Activated CD4-positive, alpha-beta T cell treated with anti-CD3 and anti-CD28 coated beads, Interleukin-2, amount 10 ng/mL, durations not matched to agents 7 days and 5 days (primary cell): Measurements from ENCODE around the gene CNPY3. TPM values are rescaled to one million over a fixed set of nuclear protein-coding genes. Genes with fewer than 3 reads are reported as not detected.
"Not testable (repeated sequence)": the region's sequence is repeated elsewhere in the genome, so short reads cannot be mapped to it uniquely, and the experiment has no call there.

Source experiments
- CTCF ChIA-PET: fragments of 350-600 bp; sonication (Branson Sonifier 250); formaldehyde crosslinking; loops from one replicate; lab custom pipeline; 2021; ENCODE audit warnings: antibody characterized with exemption; lab: Charles Lee
- POLR2A ChIA-PET: fragments of 350-600 bp; sonication (Branson Sonifier 250); formaldehyde crosslinking; loops from one replicate; lab custom pipeline; 2021; ENCODE audit warnings: antibody characterized with exemption; lab: Charles Lee
- DNase-seq: peaks from one replicate; pipeline ENCODE4 v3.0.0-alpha.2; 2020
- H3K27ac Mint-ChIP-seq: one replicate; pipeline ENCODE4 v1.8.0; 2021; ENCODE audit warnings: mild to moderate bottlenecking, moderate library complexity, mixed read lengths
- H3K27me3 Mint-ChIP-seq: one replicate; pipeline ENCODE4 v1.8.0; 2021; ENCODE audit warnings: mixed read lengths
- H3K36me3 Mint-ChIP-seq: one replicate; pipeline ENCODE4 v1.8.0; 2021; ENCODE audit warnings: low read depth, mixed read lengths
- H3K4me1 Mint-ChIP-seq: one replicate; pipeline ENCODE4 v1.8.0; 2021; ENCODE audit warnings: mixed read lengths
- H3K4me3 Mint-ChIP-seq: one replicate; pipeline ENCODE4 v1.8.0; 2021; ENCODE audit warnings: mild to moderate bottlenecking, moderate library complexity, mixed read lengths
- H3K9me3 Mint-ChIP-seq: one replicate; pipeline ENCODE4 v1.8.0; 2021; ENCODE audit warnings: mixed read lengths
- total RNA-seq, 2 experiments: library from RNA; stranded (reverse); gene quantifications; one replicate each; pipeline ENCODE4 v1.2.3, GENCODE V29; 2021

The CNPY3 gene
- total RNA-seq = 10 to 100 TPM; 69.7 to 75.0 TPM

DNA sequence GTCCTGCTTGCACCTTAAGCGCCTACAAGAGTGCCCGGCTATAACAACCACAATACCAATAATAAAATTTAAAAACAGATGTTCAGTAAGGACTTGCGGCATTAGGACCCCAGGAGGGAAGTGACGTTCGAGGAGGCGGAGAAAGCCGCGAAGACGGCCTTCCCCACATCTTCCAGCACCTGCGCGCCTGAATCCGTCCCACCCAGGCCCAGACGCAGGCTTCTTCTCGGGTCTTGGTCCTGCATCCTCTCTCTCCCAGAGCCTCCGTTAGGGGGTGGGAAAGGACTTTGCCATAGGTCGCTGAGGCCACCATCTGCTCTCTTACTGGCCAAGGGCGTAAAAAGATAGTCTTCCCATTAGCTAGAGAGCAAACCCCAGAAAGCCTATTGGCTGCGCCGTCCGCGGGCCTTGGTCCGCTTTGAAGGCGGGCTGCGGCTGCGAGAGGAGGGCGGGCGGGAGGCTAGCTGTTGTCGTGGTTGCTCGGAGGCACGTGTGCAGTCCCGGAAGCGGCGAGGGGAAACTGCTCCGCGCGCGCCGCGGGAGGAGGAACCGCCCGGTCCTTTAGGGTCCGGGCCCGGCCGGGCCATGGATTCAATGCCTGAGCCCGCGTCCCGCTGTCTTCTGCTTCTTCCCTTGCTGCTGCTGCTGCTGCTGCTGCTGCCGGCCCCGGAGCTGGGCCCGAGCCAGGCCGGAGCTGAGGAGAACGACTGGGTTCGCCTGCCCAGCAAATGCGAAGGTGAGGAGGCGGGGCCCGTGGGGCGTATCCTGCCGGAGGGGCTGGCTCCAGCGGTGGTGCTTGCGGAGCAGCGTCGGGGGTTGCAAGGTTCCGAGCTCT is at the start of gene CNPY3:
CNPY3 (plus strand) TSS at position 495 of the 835 bp plus-strand sequence; CDS start at position 586, 91 bp downstream.
- Mint-ChIP-seq H3K27ac (peak within 1 kb of the TSS; percentile 99), H3K36me3 (peaks cover 29% of the 10 kb centered on the region), H3K4me1 (peaks cover 40% of the 10 kb centered on the region), H3K9me3 (no peaks in the 10 kb centered on the region), H3K27me3 (no peaks in the 10 kb centered on the region), H3K4me3 (peak within 1 kb of the TSS; percentile 98)
- DNase-seq = peak; percentile 98
- CTCF ChIA-PET = interaction anchor here (0.5 to 2.1 kb wide), 15 partner anchors 9 to 244 kb away, joined by 3 to 5 read pairs (median 4); partner anchors contain the start of genes KLC4, KLHDC3, MEA1 and MRPL2
- POLR2A ChIA-PET = interaction anchor here (0.5 to 2.2 kb wide), 11 partner anchors 39 to 245 kb away, joined by 3 to 13 read pairs (median 4); partner anchors contain the start of genes KLHDC3, MEA1, PEX6 and PPP2R5D

DNA sequence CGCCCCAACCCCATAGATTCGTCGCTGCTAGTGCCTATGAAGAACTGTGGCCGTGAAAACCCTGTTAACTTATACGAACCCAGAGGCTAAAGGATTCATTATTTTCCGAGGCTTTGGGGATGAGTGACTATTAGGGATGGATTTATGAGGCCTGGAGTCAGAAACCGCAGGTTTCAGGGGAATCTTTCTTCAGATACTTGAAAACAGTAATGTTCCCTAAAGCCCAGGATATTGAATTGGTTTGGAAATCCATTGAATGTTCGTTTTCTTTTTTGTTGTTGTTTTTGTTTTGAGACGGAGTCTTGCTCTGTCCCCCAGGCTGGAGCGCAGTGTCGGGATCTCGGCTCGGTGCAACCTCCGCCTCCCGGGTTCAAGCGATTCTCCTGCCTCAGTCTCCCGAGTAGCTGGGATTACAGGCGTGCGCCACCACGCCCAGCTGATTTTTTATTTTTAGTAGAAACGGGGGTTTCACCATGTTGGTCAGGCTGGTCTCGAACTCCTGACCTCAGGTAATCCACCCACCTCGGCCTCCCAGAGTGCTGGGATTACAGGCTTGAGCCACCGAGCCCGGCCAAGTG is 49.0 kb upstream of the CNPY3 start:
- Mint-ChIP-seq H3K27ac (peak overlapping the region; percentile 99), H3K4me3 (peak overlapping the region; percentile 96), H3K36me3 (peaks cover 30% of the 10 kb centered on the region), H3K4me1 (peaks cover 28% of the 10 kb centered on the region)
- H3K9me3 Mint-ChIP-seq, H3K27me3 Mint-ChIP-seq, DNase-seq: not testable (repeated sequence)
- CTCF ChIA-PET = interaction anchor here (0.6 to 1.6 kb wide), 6 partner anchors 10 to 162 kb away, joined by 3 to 5 read pairs (median 4); a partner anchor contains a TSS
- POLR2A ChIA-PET = interaction anchor here (0.6 to 1.2 kb wide), 4 partner anchors 8 to 310 kb away, joined by 3 to 5 read pairs (median 4); partner anchors contain the start of gene TBCC

DNA sequence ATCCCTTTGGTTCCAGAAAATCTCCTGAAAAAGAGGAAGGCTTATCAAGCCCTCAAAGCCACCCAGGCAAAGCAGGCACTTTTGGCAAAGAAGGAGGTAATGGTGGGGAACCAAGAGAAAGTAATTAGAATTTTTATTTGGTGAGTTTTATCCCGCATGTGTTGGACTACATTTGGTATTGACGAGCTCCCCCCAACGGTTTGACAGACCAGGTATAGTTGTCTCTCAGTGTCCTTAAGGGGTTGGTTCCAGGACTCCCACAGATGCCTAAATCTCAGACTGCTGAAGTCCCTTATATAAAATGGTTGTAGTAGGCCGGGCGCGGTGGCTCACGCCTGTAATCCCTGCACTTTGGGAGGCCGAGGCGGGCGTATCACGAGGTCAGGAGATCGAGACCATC is 48.4 kb upstream of the CNPY3 start:
- not testable (repeated sequence) for H3K27me3 Mint-ChIP-seq, H3K9me3 Mint-ChIP-seq, DNase-seq
- Mint-ChIP-seq H3K27ac (peak overlapping the region; percentile 99), H3K4me1 (peaks cover 28% of the 10 kb centered on the region), H3K4me3 (peak overlapping the region; percentile 96), H3K36me3 (peaks cover 35% of the 10 kb centered on the region)
- POLR2A ChIA-PET = interaction anchor here (0.6 kb wide), 1 partner anchor 310 kb away, joined by 3 read pairs; no protein-coding TSS in a partner anchor
- CTCF ChIA-PET = interaction anchor here (0.7 to 1.2 kb wide), 3 partner anchors 10 to 1555 kb away, joined by 3 read pairs; a partner anchor contains a TSS

DNA sequence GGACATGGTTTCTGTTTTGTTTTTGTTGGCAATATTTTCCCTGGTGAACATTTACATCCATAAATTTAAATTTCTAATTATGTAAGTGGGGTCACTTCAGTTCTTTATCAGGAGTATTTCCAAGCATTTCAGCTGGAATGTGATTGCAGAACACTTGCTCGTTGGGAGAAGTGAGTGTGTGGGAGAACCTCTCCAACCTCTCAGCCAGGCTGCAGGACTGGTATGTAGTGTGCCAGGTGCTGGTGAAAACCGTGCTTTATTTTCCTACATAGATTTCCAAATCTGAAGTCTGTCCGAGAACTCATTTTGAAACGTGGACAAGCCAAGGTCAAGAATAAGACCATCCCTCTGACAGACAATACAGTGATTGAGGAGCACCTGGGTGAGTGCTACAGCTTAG is 43.6 kb upstream of the CNPY3 start:
- H3K9me3 Mint-ChIP-seq = no peaks in the 10 kb centered on the region
- peaks cover 42% of the 10 kb centered on the region for H3K36me3 Mint-ChIP-seq
- CTCF ChIA-PET = interaction anchor here (0.6 to 1.6 kb wide), 4 partner anchors 140 to 324 kb away, joined by 3 to 6 read pairs (median 4); partner anchors contain the start of gene TBCC
- POLR2A ChIA-PET = no interaction called here
- H3K4me1 Mint-ChIP-seq = peaks cover 28% of the 10 kb centered on the region
- H3K27ac Mint-ChIP-seq = no peak overlapping the region
- DNase-seq = no peak
- H3K4me3 Mint-ChIP-seq = no peak overlapping the region
- no peaks in the 10 kb centered on the region for H3K27me3 Mint-ChIP-seq

DNA sequence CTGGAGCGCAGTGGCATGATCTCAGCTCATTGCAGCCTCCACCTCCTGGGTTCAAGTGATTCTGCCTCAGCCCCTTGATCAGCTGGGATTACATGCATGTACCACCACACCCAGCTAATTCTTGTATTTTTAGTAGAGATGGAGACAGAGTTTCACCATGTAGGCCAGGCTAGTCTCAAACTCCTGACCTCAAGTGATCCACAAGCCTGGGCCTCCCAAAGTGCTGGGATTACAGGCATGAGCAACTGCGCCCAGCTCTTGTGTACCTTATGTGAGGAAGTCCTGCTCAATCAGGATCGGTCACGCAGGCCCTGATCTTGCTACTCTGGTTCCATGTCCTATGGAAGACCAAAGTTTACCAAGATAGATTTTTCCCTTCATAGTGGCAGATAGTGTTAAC is 41.1 kb upstream of the CNPY3 start:
- H3K36me3 Mint-ChIP-seq = peaks cover 35% of the 10 kb centered on the region
- H3K27me3 Mint-ChIP-seq, CTCF ChIA-PET, H3K9me3 Mint-ChIP-seq, H3K4me3 Mint-ChIP-seq, DNase-seq: not testable (repeated sequence)
- H3K4me1 Mint-ChIP-seq = peaks cover 28% of the 10 kb centered on the region
- H3K27ac Mint-ChIP-seq = peak overlapping the region; percentile 50
- POLR2A ChIA-PET = interaction anchor here (1.1 kb wide), 1 partner anchor 9 kb away, joined by 4 read pairs; the partner anchor contains the start of gene RPL7L1

DNA sequence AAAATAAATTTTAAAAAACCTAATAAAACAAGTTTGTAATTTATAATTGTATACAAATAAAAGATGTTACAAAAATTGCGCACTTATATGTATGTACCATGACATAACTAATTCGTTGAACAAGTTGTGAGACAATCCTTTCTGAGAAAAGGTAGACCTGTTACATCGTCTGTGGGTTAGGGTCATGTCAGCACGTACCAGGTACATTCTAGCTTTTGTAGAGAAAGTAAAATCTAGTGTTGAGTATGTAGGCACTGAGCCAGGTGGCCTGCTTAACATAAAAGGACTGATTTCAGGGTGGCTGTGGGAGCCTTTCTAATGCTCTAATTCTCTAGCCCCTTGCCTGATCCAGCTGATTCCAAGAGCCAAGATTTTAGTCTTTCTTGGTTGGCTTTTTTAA is 39.5 kb upstream of the CNPY3 start:
- CTCF ChIA-PET = no interaction called here
- H3K4me3 Mint-ChIP-seq = peak overlapping the region; percentile 85
- peak; percentile 22 for DNase-seq
- no peaks in the 10 kb centered on the region for H3K27me3 Mint-ChIP-seq
- POLR2A ChIA-PET = interaction anchor here (0.6 kb wide), 2 partner anchors 40 to 355 kb away, joined by 3 to 6 read pairs; partner anchors contain the start of gene CNPY3
- H3K27ac Mint-ChIP-seq = peak overlapping the region; percentile 94
- H3K4me1 Mint-ChIP-seq = peaks cover 24% of the 10 kb centered on the region
- H3K9me3 Mint-ChIP-seq = no peaks in the 10 kb centered on the region
- H3K36me3 Mint-ChIP-seq = peaks cover 20% of the 10 kb centered on the region

DNA sequence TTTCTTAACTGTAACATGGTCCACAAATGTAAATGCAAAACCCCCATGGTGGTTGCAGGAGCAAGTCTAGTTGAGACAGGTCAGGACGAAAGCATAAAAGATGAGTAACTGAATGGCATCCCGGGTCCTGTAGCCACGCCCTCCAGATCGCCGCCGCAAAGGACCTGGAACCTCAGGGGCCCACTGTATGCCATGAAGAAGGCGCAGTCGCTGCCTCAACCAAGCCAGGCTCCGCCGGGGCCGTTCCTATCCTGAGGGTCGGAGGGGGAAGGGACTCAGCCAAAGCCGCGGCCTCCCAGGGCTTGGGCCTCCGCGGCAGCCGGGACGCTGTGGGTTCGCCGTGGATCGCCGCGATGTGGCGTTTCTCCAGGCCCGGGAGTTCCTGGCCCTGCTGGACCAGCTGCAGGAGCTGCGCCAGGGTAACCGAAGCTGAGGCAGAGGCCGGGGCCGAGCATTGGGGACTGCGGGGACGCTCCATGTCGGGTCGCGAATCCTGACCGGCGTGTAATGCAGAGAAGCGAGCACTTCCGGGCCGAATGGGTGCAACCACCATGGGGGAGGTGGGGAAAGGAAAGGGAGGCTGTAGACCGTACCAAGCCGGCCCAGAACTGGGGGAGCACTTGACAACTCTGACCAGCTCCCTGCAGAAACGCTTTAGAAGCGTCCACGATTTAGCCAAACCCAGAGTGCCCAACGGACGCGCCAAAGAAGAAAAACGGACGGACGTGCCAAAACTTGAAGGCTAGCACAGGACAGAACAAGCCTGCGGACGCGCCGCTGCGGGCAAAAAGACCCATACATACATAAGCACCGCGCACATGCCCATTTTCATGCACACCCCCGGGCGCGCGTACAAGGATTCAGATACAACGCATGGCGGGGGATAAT is 38.7 kb upstream of the CNPY3 start:
- Mint-ChIP-seq H3K9me3 (no peaks in the 10 kb centered on the region), H3K4me3 (peak overlapping the region; percentile 85), H3K27ac (peak overlapping the region; percentile 94), H3K36me3 (peaks cover 17% of the 10 kb centered on the region), H3K4me1 (peaks cover 24% of the 10 kb centered on the region), H3K27me3 (no peaks in the 10 kb centered on the region)
- CTCF ChIA-PET = interaction anchor here (0.6 to 1.5 kb wide), 4 partner anchors 8 to 103 kb away, joined by 3 read pairs; no protein-coding TSS in a partner anchor
- peak; percentile 94 for DNase-seq
- POLR2A ChIA-PET = interaction anchor here (1.0 kb wide), 1 partner anchor 11 kb away, joined by 4 read pairs; the partner anchor contains the start of gene RPL7L1

DNA sequence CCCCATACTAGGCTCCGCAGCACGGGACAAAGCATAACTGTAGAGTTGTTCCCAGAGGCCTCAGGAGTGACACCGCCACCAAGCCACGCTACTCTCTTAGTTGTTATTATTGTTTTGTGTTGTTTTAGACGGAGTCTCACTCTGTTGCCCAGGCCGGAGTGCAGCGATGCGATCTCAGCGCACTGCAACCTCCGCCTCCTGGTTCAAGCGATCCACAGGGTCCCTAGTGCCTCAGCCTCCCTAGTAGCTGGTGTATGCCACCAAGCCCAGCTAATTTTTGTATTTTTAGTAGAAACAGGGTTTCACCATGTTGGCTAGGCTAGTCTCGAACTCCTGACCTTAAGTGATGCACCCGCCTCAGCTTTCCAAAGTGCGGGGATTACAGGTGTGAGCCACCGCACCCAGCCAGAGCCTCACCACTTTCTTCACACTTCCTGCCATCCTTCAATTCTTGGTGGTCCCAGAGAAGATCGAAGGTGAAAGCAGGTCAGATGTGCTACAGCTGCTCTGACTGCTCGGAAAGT is 38.0 kb upstream of the CNPY3 start:
- Mint-ChIP-seq H3K4me3 (peak overlapping the region; percentile 85), H3K4me1 (peaks cover 24% of the 10 kb centered on the region), H3K36me3 (peaks cover 10% of the 10 kb centered on the region), H3K9me3 (no peaks in the 10 kb centered on the region), H3K27me3 (no peaks in the 10 kb centered on the region), H3K27ac (peak overlapping the region; percentile 94)
- no peak for DNase-seq
- CTCF ChIA-PET = interaction anchor here (0.7 to 1.5 kb wide), 4 partner anchors 9 to 178 kb away, joined by 3 to 4 read pairs (median 3); no protein-coding TSS in a partner anchor
- POLR2A ChIA-PET = interaction anchor here (1.0 kb wide), 1 partner anchor 12 kb away, joined by 4 read pairs; the partner anchor contains the start of gene RPL7L1

DNA sequence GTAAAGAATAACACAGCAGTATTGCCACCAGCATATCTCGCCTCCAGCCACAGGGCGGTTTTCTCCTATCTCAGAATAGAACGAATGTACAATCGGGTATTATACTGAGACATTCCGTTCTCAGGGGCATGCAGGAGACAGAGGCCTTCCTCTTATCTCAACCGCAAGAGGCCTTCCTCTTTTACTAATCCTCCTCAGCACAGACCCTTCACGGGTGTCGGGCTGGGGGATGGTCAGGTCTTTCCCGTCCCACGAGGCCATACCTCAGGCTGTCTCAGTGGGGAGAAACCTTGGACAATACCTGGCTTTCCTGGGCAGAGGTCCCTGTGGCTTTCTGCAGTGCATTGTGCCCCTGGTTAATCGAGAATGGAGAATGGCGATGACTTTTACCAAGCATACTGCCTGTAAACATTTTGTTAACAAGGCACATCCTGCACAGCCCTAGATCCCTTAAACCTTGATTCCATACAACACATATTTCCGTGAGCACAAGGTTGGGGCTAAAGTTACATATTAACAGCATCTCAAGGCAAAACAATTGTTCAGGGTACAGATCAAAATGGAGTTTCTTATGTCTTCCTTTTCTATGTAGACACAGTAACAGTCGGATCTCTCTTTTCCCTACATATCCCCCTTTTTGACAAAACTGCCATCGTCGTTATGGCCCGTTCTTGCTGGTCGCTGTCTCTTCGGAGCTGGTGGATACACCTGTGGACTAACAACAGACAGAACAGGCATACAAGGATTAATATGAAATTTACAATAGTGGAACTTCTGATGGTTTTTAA is 35.0 kb upstream of the CNPY3 start:
- H3K27ac Mint-ChIP-seq, POLR2A ChIA-PET, H3K4me3 Mint-ChIP-seq, H3K27me3 Mint-ChIP-seq, DNase-seq, H3K9me3 Mint-ChIP-seq, CTCF ChIA-PET, H3K36me3 Mint-ChIP-seq: not testable (repeated sequence)
- H3K4me1 Mint-ChIP-seq = peaks cover 23% of the 10 kb centered on the region

DNA sequence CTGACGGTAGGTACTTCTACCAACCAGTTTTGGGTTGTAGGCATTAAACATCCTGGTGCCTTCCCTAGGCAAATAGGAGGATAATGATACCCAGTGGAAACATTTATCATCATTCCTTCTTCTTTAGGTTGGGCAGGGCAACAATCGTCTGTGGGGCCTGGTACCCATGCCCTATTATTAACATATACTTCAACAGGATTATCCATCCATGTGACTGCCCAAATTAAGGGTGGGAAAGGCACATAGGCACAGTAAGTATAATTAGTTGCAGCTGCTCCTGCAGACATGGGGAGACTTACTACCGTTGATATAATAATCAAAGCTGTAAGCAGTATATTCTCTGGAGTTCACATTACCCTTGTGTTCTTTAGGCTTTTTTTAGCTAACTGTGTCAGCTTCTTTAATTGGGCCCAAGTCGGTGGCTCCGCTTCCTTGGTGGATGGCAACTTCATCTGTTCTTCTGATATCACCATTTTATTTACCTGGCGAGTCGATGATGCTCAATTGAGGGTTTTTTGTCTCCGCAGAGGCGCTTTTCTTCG is 33.0 kb upstream of the CNPY3 start:
- Mint-ChIP-seq H3K36me3 (no peaks in the 10 kb centered on the region), H3K27ac (no peak overlapping the region), H3K9me3 (no peaks in the 10 kb centered on the region), H3K27me3 (no peaks in the 10 kb centered on the region), H3K4me3 (no peak overlapping the region), H3K4me1 (peaks cover 13% of the 10 kb centered on the region)
- CTCF ChIA-PET = no interaction called here
- POLR2A ChIA-PET = no interaction called here
- no peak for DNase-seq
